Calu3 (cell line): ENCODE results near the gene GPX7. TPM values are rescaled to one million over a fixed set of nuclear protein-coding genes. Genes with fewer than 3 reads are reported as not detected.

Source experiments
- BruUV-seq: library from RNA; stranded (reverse); fragments of 400-500 nt; replicated peaks from 2 replicates; lab custom pipeline; 2021; lab: Mats Ljungman, UMichigan
- CTCF ChIA-PET: fragments of 300-600 bp; sonication (Branson Sonifier 250); formaldehyde crosslinking; loops from one replicate; lab custom pipeline; 2022; ENCODE audit warnings: antibody characterized with exemption; lab: Charles Lee
- DNase-seq: peaks from one replicate; pipeline ENCODE4 v3.0.0; 2022
- H3K27ac Mint-ChIP-seq: one replicate; pipeline ENCODE4 v1.8.0; 2022; ENCODE audit warnings: mixed read lengths; ENCODE audit not compliant: unreplicated experiment
- H3K27me3 Mint-ChIP-seq: one replicate; pipeline ENCODE4 v1.8.0; 2022; ENCODE audit warnings: mixed read lengths; ENCODE audit not compliant: unreplicated experiment
- H3K36me3 Mint-ChIP-seq: one replicate; pipeline ENCODE4 v1.8.0; 2022; ENCODE audit warnings: mild to moderate bottlenecking, moderate library complexity, mixed read lengths; ENCODE audit not compliant: insufficient read depth, unreplicated experiment
- H3K4me1 Mint-ChIP-seq: one replicate; pipeline ENCODE4 v1.8.0; 2022; ENCODE audit warnings: mild to moderate bottlenecking, low read depth, mixed read lengths; ENCODE audit not compliant: unreplicated experiment
- H3K4me3 Mint-ChIP-seq: one replicate; pipeline ENCODE4 v1.8.0; 2022; ENCODE audit warnings: mild to moderate bottlenecking, low read depth, moderate library complexity, mixed read lengths; ENCODE audit not compliant: unreplicated experiment
- H3K9me3 Mint-ChIP-seq: one replicate; pipeline ENCODE4 v1.8.0; 2022; ENCODE audit warnings: low read depth, mixed read lengths; ENCODE audit not compliant: unreplicated experiment
- intact Hi-C: fragments of 100-400 bp; cut with micrococcal nuclease; formaldehyde crosslinking; loops from one replicate; pipeline ENCODE4 v1.10.0; 2022; ENCODE audit not compliant: unreplicated experiment
- total RNA-seq: library from RNA; stranded (reverse); gene quantifications from 2 replicates; pipeline ENCODE4 v1.2.3, GENCODE V29; 2022
- TF ChIP-seq, protein P1 (sequence below): fragments of 200-600 bp; IDR thresholded peaks from one replicate; pipeline ENCODE4 v1.8.0; 2022; ENCODE audit warnings: antibody characterized with exemption; ENCODE audit not compliant: unreplicated experiment

Gene GPX7
- total RNA-seq, 1 experiment from 2014 or later, result not detected

DNA sequence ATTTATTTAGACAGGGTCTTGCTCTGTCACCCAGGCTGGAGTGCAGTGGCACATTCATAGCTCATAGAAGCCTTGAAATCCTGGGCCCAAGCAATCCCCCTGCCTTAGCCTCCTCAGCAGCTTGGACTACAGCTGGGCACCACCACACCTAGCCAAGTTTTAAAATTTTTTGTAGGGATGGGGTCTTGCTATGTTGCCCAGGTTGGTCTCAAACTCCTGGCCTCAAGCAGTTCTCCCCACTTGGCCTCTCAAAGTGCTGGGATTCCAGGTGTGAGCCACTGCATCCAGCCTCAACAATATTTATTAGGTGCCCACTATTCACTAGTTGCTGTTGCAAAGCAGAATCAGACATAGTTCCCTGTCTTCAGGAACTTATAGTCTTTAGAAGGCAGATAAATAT lies 14.1 kb upstream of the GPX7 start:
- H3K27me3 Mint-ChIP-seq, result peaks cover 42% of the 10 kb centered on the region
- H3K36me3 Mint-ChIP-seq, result no peaks in the 10 kb centered on the region
- no TSS peak for BruUV-seq
- no peaks in the 10 kb centered on the region for H3K4me1 Mint-ChIP-seq
- TF ChIP-seq, protein P1, sequence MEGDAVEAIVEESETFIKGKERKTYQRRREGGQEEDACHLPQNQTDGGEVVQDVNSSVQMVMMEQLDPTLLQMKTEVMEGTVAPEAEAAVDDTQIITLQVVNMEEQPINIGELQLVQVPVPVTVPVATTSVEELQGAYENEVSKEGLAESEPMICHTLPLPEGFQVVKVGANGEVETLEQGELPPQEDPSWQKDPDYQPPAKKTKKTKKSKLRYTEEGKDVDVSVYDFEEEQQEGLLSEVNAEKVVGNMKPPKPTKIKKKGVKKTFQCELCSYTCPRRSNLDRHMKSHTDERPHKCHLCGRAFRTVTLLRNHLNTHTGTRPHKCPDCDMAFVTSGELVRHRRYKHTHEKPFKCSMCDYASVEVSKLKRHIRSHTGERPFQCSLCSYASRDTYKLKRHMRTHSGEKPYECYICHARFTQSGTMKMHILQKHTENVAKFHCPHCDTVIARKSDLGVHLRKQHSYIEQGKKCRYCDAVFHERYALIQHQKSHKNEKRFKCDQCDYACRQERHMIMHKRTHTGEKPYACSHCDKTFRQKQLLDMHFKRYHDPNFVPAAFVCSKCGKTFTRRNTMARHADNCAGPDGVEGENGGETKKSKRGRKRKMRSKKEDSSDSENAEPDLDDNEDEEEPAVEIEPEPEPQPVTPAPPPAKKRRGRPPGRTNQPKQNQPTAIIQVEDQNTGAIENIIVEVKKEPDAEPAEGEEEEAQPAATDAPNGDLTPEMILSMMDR, result no peak
- DNase-seq, result no peak
- no peak overlapping the region for H3K27ac Mint-ChIP-seq
- CTCF ChIA-PET, result interaction anchor here (0.6 kb wide), 1 partner anchor 37 kb away, joined by 3 read pairs; no protein-coding TSS in a partner anchor
- intact Hi-C loops, result no loop called here
- H3K4me3 Mint-ChIP-seq, result no peak overlapping the region
- H3K9me3 Mint-ChIP-seq, result no peaks in the 10 kb centered on the region

DNA sequence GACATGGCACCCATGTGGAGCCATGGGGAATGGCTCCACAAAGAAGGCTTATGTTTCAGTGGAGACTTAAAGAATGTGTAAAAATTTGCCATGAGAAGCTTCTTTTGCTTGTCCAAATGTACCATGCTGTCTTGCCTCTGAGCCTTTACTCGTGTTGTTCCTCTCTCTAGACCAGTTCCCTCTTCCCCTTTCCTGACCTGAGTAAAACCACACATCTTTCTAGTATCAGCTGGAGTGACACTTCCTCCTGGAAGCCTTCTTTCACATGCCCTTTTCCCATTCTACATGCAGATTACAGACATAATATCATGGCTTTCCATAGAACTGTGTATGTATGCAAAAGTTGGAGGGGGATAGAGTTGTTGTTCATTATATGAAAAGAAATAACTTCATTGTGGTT lies 13.6 kb upstream of the GPX7 start:
- H3K36me3 Mint-ChIP-seq, result no peaks in the 10 kb centered on the region
- no peaks in the 10 kb centered on the region for H3K9me3 Mint-ChIP-seq
- CTCF ChIA-PET, result no interaction called here
- intact Hi-C loops, result no loop called here
- H3K27ac Mint-ChIP-seq, result no peak overlapping the region
- H3K4me1 Mint-ChIP-seq, result no peaks in the 10 kb centered on the region
- TF ChIP-seq, protein P1, result no peak
- H3K4me3 Mint-ChIP-seq, result no peak overlapping the region
- BruUV-seq, result no TSS peak
- peaks cover 37% of the 10 kb centered on the region for H3K27me3 Mint-ChIP-seq
- no peak for DNase-seq

DNA sequence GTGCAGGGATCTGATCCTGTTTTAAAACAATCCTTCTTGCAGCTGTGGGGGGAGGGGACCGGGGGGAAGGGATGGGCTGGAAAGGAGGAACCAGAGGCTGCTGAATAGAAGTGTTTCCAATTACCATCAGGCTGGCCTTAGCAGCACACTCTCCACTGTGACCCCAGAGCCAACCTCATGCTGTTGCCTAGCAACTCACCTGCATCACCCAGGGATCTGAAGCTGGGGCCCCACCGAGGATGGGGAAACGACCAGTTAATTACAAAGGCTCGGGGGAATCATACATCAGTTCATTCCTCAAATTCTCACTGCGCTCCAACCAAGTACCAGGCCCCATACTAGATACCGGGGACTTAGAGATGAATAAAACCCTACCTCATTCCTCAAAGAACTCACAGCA lies 11.9 kb upstream of the GPX7 start:
- peaks cover 30% of the 10 kb centered on the region for H3K27me3 Mint-ChIP-seq
- CTCF ChIA-PET, result no interaction called here
- intact Hi-C loops, result no loop called here

DNA sequence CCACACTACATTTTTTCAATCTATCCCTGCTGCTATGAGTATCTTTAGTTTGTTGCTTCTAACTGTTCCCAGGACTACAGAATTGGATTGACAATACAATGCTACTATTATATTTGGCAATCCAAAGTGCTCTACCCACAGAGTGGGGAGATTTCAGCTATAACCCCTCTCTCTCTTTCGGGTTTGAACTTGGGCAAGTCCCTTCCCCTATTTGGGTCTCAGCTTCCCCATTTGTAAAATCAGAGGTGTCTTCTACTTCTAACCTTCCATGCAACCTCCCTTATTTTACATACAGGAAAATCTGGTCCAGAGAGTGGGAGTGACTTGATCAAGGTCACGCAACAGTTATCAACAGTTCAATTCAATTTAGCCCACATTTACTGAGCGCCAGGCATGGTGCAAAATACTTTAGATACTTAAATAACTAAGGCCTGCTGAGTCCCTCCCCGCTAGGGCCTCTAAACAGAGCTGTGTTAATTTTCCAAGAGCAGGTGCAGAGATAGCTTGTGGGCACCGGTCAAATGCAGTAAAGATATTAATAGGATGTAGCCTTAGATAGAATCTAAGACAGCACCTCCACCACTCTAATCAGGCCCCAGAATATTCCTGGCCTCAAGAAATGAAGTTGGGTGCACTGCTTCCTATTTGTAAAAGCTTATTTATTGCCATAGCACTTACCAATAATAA lies 9.4 kb upstream of the GPX7 start:
- CTCF ChIA-PET, result no interaction called here
- BruUV-seq, result no TSS peak
- H3K27me3 Mint-ChIP-seq, result peaks cover 45% of the 10 kb centered on the region
- H3K4me3 Mint-ChIP-seq, result no peak overlapping the region
- DNase-seq, result no peak
- TF ChIP-seq, protein P1, result no peak
- no peaks in the 10 kb centered on the region for H3K4me1 Mint-ChIP-seq
- intact Hi-C loops, result no loop called here
- H3K36me3 Mint-ChIP-seq, result no peaks in the 10 kb centered on the region
- H3K9me3 Mint-ChIP-seq, result no peaks in the 10 kb centered on the region
- H3K27ac Mint-ChIP-seq, result no peak overlapping the region

More for the DNA sequence above, 11.9 kb upstream of the GPX7 start:
- BruUV-seq, result no TSS peak
- Mint-ChIP-seq H3K4me3 (no peak overlapping the region), H3K36me3 (no peaks in the 10 kb centered on the region), H3K9me3 (no peaks in the 10 kb centered on the region), H3K27ac (no peak overlapping the region), H3K4me1 (no peaks in the 10 kb centered on the region)
- no peak for DNase-seq
- TF ChIP-seq, protein P1, result no peak
